Purkinje cell (primary cell): ENCODE measurements around the gene DYNLRB1. TPM values are rescaled to one million over a fixed set of nuclear protein-coding genes. Genes with fewer than 3 reads are reported as not detected.

Experiments
- polyA plus RNA-seq: library from polyadenylated mRNA; unstranded; fragments of >200 nt; fragmentation: Nextera tagmentation; gene quantifications from 2 replicates; pipeline ENCODE4 v1.2.1, GENCODE V29; 2014

Gene DYNLRB1
- polyA plus RNA-seq: 618 and 780 TPM in 2 replicates

DNA sequence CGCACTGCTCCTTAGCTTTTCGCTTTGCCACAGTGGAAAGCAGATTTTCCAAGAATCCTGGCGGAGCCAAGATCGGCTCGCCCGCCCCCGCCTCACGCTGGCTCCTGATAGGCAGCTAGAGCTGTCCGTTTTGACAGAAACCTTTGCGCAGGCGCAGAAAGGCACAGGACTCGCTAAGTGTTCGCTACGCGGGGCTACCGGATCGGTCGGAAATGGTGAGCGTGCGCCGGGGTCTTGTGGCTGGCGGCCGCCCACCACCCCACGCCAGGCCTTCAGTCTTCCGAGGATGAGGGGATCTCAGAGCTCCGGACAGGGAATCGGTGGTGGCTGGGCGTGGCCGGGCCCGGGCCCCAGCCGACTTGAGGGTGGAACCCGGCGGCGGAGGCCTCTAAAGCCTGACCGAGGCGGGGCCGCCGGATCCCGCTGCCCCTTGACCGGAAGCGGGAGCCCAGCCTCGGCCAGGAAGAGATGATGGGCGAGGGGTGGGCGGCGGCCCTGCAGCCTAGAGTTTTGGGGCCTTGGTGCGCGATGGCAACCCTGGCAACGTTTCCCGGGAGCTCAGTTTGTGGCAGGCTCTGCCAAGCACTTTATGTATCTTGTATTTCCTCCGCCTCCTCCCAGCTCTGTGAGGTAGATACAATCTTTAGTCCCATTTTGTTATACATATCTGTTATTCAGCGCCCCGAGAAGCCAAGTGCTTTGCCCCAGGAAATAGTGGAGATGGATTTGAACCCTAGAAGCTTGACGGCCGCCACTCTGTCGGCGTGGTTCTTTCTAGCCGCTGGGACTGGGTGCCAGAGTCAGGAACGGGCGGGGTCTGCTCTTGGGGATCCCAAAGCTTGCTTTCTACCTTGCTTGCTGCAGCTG lies at the start of gene DYNLRB1:
TSS of gene DYNLRB1 (plus strand) at position 176 of the 867 bp plus-strand sequence. CDS start at position 213, 37 bp downstream.

DNA sequence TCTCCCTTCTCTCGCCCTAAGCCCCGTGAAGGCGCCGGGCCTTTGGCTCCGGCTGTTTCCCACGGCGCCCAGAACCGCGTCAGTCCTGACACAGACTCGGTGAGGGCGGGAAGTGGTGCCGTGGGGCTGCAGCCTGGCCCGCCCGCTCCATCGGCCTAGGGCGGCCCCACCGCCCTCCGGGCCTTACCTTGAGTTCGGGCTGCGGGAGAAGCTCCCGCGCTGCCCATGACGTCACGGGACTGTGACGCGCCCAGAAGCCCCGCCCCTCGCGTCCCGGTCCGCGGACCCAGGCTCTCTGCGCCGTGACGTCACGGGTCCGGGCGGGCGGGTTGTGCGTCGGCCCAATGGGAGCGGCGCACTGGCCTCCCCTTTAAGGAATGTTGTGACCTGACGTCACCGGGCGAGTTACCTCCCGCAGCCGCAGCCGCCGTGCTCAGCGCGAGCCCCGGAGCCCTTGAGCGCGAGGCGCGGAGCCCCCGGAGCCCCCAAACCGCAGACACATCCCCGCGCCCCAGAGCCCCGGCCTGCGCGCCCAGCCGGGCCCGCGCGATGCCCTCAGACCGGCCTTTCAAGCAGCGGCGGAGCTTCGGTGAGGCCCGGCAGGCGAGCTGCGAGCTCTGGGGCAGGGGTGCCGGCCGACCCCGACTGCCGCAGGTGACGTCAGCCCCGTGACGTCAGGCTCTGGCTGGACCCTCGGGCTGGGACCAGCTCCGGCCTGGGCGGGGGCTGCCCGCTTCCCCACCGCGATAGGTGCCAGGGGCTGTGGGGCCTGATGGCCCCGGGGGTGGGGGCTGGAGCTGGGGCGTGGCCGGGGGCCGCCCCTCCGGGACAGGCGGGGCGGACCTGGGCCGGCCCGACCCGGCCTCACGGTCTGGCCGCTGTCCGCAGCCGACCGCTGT lies 42.3 kb downstream of the DYNLRB1 start, which contains the start of gene MAP1LC3A:
TSS of gene MAP1LC3A (plus strand) at position 399 of the 899 bp plus-strand sequence. CDS start at position 550, 151 bp downstream.

Other genes starting within 250 kb of the DYNLRB1 start
- gene AHCY, start 213.1 kb upstream of the DYNLRB1 start, polyA plus RNA-seq: 27.8 and 28.9 TPM in 2 replicates
- 28.9 and 30.6 TPM in 2 replicates for gene ITCH, start 153.1 kb upstream of the DYNLRB1 start, polyA plus RNA-seq
- 5.8 and 6.0 TPM in 2 replicates for gene MAP1LC3A, start 42.3 kb downstream of the DYNLRB1 start, polyA plus RNA-seq
- 5.3 and 20.2 TPM in 2 replicates for gene PIGU, start 160.7 kb downstream of the DYNLRB1 start, polyA plus RNA-seq
- 3.0 and 4.1 TPM in 2 replicates for gene TP53INP2, start 187.9 kb downstream of the DYNLRB1 start, polyA plus RNA-seq